T-helper 22 cell (primary cell): ENCODE results near the gene IL1RAPL1.

ENCODE experiments used
- DNase-seq: peaks from one replicate; pipeline ENCODE4 v3.0.0-alpha.2; 2020; ENCODE audit warnings: low read depth

IL1RAPL1 gene

DNA sequence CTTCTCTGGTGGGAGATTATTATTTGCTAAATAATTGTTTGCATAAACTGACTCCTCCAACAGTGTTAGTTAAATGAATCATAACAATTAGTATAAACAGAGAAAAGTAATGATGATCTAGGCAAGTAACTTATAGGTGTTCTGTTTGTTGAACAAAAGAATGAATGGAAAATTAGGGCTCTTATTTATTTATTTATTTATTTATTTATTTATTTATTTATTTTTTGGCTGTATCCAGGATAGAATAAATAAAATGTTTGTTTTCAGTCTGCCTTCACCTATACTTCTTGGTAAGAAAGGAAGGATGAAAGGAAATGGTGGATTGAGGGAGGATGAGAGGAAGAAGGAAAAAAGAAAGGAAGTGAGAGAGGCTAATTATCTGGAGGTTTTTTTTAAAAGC lies 1066.5 kb downstream of the IL1RAPL1 start:
- DNase-seq, result no peak

DNA sequence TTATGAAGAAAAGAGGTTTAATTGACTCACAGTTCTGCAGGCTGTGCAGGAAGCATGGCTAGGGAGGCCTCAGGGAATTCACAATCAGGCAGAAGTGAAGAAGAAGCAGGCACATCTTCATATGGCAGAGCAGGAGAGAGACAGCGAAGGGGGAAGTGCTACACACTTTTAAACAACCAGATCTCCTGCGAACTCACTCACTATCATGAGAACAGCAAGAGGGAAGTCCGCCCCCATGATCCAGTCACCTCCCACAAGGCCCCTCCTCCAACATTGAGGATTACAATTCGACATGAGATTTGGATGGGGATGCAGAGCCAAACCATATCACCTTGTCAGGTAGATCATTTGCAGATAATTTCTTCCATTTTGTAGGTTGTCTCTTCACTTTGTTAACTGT lies 1072.7 kb downstream of the IL1RAPL1 start:
- no peak for DNase-seq

DNA sequence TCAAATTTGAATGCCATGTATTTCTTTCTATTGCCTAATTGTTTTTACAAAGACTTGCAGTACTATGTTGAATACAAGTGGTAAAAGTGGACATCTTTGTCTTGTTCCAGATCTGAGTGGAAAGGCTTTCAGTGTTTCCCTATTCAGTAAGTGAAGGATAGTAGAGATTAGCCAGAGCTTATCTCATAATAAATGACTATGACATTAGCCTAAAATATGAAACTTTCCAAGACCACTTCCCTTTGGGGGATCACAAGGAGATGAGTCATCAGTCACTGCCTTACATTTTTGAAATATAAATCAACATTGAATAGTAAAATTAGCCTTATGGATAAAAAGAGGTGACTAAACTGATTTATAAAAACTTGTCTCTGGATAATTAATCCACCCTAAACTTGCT lies 1074.0 kb downstream of the IL1RAPL1 start:
- no peak for DNase-seq

DNA sequence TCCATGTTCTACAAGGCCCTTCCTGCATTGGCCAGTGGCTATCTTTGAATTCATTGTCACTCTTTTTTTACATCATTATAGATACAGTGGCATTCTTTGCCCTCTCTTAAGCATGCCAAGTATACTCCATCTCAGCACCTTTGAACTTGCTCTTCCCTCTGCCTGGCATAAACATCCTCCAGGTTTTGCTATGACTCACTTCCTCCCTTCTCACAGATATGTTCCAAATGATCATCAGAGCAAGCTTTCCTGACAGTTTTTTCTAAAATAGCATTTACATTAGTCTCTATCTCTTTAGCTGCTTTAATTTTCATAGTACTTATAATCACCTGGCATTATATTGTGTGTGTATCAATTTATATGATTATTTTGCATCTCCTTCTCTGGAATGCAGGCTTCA lies 1074.9 kb downstream of the IL1RAPL1 start:
- no peak for DNase-seq

DNA sequence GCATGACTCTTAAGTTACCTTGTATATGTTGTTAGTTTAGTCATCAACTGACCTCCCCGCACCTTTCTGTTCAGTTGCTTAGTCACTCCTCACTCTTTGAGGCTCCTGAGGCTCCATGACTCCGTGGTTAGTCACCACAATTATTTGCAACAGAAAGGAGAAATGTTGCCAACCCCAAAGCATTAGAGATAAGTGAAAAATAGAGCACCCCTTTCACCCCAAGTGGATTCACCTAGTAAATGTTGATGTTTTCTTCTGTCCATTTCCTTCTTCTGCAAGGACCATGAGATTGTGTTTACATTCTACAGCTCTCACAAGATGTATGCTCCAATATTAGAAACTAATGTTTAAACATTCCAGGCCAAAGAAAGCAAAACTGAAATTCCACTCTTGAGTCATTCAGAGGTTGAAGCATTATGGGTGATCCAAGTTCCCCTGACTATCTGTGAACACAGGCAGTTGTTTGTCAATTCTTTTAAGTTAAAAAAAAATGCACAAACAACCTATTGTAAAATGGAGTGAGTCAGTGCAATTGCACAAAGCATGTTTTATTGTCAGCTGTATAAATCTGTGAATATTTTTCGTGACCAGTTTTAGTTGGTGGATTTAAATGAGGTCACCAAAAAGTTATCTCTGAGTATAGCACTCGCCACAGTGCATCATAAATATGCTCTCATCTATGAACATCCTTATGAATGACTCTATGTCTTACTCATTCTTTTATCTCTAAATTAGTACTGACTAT lies 1075.7 kb downstream of the IL1RAPL1 start:
- no peak for DNase-seq

DNA sequence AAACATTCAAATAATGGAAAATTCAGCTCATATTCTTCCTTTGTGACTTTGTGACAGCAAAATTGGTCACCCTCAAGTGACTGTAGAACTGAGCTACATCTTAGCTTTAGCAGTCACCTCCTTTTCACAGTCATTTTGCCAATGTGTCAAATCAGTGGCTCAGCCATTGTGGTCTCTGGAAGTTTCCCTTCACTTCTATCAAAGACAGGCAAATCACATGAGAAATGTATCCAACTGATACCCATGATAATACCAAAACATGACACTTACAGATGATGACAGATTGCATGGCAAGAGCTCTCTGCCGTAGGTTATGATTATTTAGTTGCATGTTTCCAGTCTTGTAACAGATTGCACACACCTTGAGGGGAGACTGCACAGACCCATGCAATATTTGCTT lies 1078.3 kb downstream of the IL1RAPL1 start:
- DNase-seq, result no peak

DNA sequence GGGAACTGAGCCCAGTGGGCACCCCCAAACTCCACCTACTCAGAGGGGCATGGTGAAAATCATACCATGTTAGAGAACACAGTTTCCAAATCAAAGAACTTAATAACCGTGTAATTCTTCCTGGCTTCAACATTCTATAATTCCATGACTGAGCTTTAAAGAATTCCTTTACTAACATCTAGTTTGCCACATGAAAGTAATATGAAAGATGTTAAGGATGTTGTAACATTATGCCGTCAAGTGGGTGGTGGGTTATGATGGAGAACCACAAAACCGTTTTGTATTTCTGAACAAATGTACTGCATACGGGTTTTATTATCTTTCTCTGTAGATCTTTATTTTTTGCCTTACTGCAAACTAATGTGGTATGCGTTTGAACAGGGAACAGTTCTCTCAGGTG lies 1079.1 kb downstream of the IL1RAPL1 start:
- no peak for DNase-seq

DNA sequence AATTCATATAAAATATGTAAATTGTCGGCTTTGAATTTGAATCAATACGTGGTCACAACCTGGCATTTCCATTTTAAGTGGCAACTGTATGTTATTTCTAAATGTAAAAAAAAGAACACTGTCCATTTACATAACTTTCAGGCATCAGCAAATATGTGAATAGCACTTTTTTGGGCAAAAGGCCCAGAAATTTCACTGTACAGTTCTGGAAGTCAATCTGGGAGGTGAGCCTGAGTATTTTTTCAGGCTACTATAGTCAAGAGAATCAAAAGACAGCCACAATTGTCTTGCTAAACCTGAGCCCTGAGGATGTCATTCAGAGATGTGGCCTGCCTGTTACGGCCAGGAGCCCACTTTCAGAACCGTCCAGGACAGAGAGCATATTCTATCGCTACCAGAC lies 1084.2 kb downstream of the IL1RAPL1 start:
- DNase-seq, result no peak

DNA sequence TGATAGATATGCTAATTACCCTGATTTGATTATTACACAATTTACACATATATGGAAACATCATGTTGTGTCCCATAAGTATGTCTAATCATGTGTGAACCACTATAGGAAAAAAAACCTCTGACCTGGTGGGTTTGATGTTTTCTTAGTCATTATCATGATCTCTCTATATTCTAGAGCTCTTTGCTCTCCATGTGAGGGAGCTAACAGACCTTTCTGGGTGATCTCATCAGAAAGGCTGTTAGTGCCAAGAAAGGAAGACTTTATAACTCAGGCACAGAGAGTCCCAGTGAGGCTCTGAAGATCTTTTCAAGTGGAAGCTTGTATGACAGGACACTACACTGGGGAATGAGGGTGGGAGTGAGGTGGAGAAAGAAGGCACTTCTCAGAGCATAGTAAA lies 1100.4 kb downstream of the IL1RAPL1 start:
- no peak for DNase-seq

DNA sequence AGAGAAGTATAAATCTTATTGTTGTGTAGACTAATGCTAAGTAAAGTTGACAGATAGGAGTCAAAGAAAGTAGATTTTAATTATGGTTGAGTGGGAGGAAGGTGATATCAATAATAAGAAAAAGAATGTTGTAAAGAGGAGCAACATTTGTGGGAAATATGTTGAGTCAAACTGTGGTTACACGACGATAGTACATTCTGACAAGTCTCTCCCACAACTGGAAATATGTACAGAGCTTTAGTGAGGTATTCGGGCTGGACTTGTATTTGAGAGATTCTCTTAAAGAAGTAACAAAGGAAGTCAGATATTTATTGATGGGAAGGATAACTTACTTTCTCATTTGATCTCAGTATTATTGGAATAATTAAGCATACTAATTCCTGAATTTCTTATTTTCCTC lies 1102.8 kb downstream of the IL1RAPL1 start:
- DNase-seq, result no peak

DNA sequence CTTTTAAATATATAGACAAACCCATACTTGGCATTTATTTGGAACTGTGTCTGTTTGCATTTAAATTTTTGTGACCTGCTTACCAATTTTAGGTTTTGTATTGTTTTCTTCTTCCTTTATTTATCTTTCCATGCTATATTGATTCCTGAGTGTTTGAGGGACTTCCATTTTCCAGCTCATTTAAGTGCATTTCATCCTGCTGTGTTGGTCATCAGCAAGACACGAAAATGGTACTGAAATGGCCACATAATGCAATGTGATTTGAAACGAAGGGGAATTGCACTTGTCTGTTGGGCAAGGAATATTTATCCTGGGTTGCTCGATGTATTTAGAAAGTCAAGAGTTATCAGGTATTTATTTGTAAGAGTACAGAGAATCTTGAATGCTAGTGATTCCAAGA lies 1103.8 kb downstream of the IL1RAPL1 start:
- DNase-seq, result no peak

DNA sequence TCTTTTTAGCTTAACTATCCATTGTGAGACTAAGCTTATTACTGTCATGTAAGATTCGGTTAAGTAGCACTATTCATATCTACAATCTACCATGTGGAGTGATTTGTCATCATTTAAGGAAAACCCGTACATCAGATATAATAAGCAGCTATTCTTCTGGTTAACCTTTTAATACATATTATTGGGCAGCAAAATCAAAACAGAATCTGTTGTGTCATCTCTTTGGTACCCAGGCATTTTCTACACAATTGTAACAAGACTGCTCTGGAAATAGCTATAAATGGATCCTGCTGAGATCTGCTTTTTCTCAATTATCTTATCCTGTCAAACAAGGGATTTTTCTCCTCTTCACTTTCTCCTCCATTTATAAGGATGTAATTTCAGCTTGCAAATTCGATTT lies 1106.7 kb downstream of the IL1RAPL1 start:
- DNase-seq, result no peak

DNA sequence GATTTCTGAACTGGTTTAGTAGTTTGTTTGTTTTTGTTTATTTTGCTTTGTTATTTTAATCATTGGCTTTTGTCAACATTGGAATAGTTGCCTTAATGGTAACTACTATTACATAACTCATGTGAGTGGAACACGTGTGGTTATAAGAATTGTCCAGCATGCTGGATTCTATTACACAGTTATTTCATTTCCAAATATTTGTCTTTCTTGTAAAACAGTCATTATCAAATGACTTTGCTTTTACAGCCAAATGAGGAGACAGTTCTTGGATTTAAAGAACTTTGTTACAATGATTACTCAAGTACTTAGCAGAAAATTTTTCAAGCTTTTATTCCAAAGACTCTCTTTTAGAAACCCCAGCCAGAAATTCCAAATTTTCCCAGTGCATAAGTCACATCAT lies 1112.0 kb downstream of the IL1RAPL1 start:
- no peak for DNase-seq

DNA sequence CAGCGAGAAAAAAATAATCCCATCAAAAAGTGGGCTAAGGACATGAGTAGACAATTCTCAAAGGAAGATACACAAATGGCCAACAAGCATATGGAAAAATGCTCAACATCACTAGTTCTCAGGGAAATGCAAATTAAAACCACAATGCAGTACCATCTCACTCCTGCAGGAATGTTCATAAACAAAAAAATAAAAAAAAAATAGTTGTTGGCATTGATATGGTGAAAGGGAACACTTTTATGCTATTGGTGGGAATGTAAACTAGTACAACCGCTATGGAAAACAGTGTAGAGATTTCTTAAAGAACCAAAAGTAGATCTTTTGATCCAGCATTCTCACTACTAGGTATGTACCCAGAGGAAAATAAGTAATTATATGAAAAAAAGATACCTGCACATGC lies 1119.8 kb downstream of the IL1RAPL1 start:
- DNase-seq, result no peak

DNA sequence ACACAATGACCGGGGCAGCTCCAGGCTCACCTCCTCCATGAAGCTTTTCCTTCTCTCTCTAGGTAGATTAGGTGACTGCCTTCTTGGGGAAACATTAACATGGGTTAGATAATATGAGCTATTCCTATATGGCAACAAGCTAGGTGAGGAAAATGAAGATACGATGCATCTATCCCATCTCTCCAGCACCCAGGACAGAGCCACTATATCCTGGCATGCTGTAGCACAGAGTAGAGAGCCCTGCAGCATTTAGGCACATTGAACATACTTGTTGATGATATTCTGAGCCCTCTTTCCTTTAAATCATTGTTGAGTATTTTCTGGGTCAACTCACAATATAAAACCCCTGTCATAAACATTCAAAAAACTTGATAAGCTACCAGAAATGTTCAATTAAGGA lies 1133.9 kb downstream of the IL1RAPL1 start:
- DNase-seq, result no peak

DNA sequence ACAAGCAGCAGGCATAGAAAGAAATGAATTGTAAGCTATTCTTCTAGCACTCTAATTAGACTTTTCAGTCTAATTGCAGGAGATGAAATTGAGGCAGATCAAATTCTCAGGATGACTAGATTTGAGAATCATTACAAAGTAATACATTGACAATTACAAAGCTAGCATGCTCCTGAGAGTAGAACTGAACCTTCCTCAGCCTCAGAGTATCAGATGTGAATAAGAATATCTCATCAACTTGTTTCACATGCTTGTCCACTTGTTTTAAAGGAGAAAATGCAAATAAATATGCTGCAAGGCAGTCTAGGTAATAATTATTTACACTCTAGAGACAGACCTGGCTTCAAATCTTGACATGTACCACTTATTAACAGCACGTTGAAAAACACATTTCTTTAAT lies 1137.1 kb downstream of the IL1RAPL1 start:
- no peak for DNase-seq

DNA sequence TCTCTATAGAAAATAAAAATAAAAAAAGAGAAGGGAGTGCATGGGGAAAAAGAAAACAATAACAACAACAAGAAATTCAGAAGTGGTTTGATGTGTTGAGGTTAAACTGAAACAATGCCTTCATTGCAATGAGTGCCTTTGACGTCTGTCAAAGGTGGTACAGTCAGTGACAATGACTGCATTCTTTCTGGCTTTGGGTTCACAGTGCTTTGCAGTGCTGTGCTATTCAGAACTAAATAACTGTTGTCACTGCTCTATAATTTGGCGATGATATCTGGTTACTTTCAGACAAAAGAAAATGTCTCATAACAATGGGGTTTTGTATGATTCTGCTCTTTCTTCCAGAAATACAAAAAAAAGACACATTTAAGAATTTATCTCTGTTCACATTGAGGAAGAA lies 1139.6 kb downstream of the IL1RAPL1 start:
- no peak for DNase-seq

DNA sequence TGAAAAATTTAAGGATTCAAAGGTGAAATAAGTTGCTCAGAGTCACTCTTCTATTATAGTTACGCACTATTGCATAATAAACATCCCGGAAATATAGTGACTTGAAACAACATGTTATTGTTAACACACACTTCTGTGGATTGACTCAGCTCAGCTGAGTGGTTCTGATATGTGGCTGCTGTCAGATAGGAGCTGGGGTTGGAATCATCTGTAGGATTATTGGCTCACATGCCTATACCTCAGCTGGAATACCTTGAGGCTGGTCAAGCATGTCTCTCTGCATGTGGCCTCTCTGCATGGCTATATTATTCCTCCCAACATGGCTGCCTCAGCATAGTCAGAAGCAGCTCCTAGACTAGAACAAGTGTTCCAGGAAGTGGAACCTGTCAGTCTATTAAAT lies 1141.4 kb downstream of the IL1RAPL1 start:
- DNase-seq, result no peak

DNA sequence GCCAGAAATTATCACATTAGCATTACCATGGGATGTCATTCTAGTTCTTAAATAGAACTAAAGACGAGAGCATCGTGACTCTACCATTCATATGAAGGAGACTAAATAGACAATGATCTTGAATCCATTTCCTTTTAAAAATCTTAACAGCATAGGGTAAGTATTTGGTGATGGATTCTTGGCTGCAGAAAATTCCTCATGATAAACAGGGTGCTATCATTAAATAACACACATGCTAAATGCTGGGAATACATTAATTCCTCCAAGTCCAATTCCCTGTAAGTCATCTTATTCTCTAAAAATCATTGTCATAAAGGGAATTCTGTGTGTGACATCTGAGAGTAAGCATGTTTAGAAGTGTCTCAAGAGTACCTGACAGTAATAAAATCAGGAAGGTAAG lies 1157.7 kb downstream of the IL1RAPL1 start:
- DNase-seq, result no peak

DNA sequence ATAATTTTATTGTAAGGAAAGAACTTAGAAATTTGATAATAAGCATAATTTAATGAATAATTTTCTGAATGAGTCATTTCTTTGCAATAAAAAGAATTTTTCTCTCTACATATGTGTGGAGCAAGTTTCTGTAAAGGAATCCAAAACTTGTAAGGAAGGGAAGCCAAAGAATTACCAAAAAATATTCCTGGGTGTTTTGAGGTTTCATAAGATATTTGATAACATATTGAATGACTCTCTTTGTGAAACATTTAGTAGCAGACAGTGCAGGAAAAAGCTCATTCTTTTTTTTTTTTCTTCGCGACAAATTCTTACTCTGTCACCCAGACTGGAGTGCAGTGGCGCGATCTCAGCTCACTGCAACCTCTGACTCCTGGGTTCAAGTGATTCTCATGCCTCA lies 1159.1 kb downstream of the IL1RAPL1 start:
- DNase-seq, result no peak

DNA sequence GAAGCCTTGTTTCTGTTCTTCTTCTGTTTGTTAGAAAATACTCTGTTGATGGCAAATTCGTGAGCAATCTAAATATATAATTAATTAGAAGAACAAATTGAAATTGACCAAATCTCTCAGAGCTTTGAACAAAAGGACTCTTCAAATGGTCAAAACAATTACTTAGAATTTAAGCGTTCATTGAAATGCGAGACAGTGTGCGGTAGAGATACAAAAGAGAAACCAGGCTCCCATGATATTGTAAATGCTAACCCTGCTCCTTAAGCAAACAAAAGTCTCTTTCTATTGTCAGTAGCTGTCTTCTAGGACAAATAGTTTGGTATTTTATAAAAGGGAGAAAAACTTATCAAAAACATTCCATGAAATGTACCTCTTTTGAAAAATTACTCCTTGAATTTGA lies 1174.8 kb downstream of the IL1RAPL1 start:
- no peak for DNase-seq

DNA sequence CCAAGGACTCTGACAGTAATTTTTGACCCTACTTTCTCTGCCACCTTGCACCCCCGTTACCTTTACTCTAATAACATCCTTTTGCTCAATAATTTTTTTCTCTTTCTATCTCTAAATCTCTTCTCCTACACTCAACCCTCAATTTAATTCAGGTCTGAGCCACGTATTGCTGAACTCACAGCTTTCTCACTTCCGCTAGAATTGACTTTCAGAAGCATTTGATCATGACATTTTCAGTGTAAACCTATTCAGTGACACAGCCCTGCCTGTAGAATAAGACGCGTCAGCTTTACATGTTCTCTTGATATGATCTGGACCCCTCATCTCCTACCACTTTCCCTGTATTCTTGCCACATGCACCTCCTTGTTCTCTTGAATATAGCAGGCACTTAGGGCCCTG lies 1188.6 kb downstream of the IL1RAPL1 start:
- DNase-seq, result no peak

DNA sequence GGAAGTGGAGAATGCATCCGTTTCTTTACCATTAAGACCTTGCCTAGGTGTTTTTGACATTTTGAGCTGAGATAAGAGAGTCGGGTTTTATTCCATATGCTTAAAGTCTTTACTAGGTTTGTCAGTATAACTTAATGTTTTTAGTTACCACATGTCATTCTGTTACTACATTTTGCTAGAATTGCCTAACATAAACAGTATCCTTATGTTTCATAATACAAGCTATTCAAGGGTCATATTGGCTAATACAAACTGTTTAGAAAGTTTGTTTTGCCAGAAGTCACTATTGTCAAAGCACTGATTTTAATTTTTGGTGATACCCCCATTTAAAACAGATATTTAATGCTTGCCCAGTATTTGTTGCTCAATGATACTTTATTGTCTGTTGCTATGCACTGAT lies 1200.4 kb downstream of the IL1RAPL1 start:
- DNase-seq, result no peak

DNA sequence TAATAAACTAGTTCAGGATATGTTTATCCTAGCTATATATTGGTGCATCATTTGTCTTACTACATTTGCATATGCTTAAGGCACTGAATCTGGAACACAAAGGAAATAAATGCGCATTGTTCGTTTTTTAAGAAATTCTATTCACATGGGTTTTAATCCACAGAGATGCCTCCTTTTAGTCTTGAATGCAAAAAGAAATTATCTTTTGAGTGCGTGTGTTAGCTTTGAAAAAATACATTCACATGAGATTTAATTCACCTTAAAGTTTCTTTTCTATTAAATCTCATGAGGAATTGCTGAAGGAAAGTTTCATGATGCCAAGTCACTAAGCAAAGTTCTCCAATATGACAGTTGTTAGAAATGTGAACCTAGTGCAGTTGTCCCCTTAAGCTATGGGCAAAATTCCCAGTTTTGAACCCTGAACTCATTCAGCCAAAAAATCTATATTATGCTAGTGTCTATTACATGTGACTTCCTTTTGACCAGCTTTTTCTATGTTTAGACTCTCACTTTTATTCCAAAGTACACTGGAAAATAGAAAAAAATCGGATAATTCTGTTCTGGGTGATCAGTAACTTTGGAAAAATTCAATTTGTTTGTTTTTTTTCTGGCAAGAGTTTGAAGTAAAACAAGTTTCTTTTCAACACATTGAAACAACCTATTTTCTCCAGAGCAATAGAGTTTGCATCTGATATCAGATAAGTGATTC lies 1201.9 kb downstream of the IL1RAPL1 start:
- DNase-seq, result no peak
